ENCODE results near the gene PLA2G4B. TPM values are rescaled to one million over a fixed set of nuclear protein-coding genes. Genes with fewer than 3 reads are reported as not detected.

PLA2G4B gene
- total and polyA plus RNA-seq, 2 donors (not counting 1 experiment from before 2014, with no cell fraction given): 22.6 to 33.2 TPM

DNA sequence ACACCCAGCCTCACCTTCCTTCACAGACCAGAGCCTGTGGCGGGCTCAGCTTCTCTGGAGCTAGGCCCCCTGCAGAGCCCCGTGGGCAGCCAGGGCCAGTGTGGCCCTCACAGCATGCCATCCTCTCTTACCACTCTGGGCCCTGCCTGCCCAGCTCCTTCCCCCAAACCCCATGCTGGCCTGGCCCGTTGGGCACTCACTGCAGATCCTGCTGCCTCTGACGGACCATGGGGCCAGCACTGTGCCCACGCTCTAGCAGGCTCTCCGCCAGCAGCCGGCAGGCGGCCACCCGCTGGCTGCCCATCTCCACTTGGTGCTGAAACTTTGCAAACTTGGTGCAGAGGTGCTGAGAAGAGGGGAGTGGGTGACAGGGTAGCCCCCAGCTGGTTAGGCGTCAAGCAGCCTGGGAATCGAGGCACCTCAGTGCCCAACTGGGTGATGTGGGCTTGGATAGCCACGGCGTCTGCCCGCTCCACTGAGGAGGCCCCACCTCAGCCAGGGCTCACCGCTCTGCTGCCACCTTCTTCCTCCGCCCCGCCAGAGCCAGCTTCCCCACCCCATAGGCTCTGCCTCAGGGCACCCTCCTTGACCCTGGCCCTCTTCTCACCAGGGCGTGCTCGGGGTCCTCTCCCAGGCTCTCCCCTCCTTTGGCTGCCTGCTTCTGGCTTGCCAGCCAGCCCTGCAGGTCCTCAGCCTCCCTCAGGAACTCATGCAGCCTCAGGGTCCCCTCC, 32.7 kb downstream of the PLA2G4B start:
- Mint-ChIP-seq H3K4me1 (peaks cover 7% of the 10 kb centered on the region), H3K27me3 (peaks cover 10% of the 10 kb centered on the region), H3K4me3 (no peak overlapping the region), H3K9me3 (ENCODE audit: insufficient read depth) (no peaks in the 10 kb centered on the region), H3K27ac (no peak overlapping the region)
- TF ChIP-seq EZH2 (IDR thresholded peaks at IDR 0.05; ENCODE audit: borderline replicate concordance, insufficient read depth, low read depth, low read length, poor library complexity, severe bottlenecking): no peak
- TF ChIP-seq, protein P1, sequence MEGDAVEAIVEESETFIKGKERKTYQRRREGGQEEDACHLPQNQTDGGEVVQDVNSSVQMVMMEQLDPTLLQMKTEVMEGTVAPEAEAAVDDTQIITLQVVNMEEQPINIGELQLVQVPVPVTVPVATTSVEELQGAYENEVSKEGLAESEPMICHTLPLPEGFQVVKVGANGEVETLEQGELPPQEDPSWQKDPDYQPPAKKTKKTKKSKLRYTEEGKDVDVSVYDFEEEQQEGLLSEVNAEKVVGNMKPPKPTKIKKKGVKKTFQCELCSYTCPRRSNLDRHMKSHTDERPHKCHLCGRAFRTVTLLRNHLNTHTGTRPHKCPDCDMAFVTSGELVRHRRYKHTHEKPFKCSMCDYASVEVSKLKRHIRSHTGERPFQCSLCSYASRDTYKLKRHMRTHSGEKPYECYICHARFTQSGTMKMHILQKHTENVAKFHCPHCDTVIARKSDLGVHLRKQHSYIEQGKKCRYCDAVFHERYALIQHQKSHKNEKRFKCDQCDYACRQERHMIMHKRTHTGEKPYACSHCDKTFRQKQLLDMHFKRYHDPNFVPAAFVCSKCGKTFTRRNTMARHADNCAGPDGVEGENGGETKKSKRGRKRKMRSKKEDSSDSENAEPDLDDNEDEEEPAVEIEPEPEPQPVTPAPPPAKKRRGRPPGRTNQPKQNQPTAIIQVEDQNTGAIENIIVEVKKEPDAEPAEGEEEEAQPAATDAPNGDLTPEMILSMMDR (IDR thresholded peaks at IDR 0.05): no peak
- H3K9me3 ChIP-seq (ENCODE audit: control extremely low read depth in 1 of 3, control insufficient read depth in 2 of 3, insufficient read depth in 1 of 3, low read length in 2 of 3): no peaks in the 10 kb centered on the region
- H3K9ac ChIP-seq (ENCODE audit: low read length): no peak overlapping the region
- no peak for ATAC-seq (ENCODE audit: low read depth)
- POLR2A ChIA-PET: no interaction called here
- no peak overlapping the region for H2AFZ ChIP-seq (ENCODE audit: insufficient read depth, low read depth, low read length, poor library complexity, severe bottlenecking)
- WGBS (ENCODE audit: insufficient coverage): 85% methylated on average over 19 of the region's 19 CpGs
- no peak overlapping the region for H3K4me2 ChIP-seq (replicated peaks; ENCODE audit: low read depth, low read length, poor library complexity, severe bottlenecking)
- intact Hi-C loops (cut with micrococcal nuclease): no loop called here
- peaks cover 0 to 7% of the 10 kb centered on the region in 2 donors for H3K4me1 ChIP-seq (ENCODE audit: control insufficient read depth in 2 of 2, insufficient read depth in 2 of 2, low read length in 2 of 2)
- no peaks in the 10 kb centered on the region for H4K20me1 ChIP-seq (ENCODE audit: control insufficient read depth, insufficient read depth, low read length, poor library complexity, severe bottlenecking)
- peaks cover 0 to 5% (median 0%) of the 10 kb centered on the region in 4 experiments for H3K27me3 ChIP-seq (replicated peaks in 1 of 4; ENCODE audit: control extremely low read depth in 1 of 4, control insufficient read depth in 3 of 4, insufficient read depth in 4 of 4, low read length in 3 of 4)
- DNase-seq: no peak
- H3K79me2 ChIP-seq (ENCODE audit: control insufficient read depth, insufficient read depth, low read length): no peaks in the 10 kb centered on the region
- no peaks in the 10 kb centered on the region for H3K36me3 ChIP-seq (replicated peaks in 1 of 2; ENCODE audit: control extremely low read depth in 1 of 2, control insufficient read depth in 1 of 2, extremely low read depth in 1 of 2, insufficient read depth in 2 of 2, low read length in 1 of 2)
- H3K27ac ChIP-seq (ENCODE audit: low read length in 2 of 2): no peak overlapping the region
- H3K4me3 ChIP-seq (ENCODE audit: control extremely low read depth in 1 of 5, extremely low read depth in 1 of 5, insufficient read depth in 1 of 5, low read depth in 2 of 5, low read length in 4 of 5): no peak overlapping the region
- CTCF ChIA-PET: no interaction called here

DNA sequence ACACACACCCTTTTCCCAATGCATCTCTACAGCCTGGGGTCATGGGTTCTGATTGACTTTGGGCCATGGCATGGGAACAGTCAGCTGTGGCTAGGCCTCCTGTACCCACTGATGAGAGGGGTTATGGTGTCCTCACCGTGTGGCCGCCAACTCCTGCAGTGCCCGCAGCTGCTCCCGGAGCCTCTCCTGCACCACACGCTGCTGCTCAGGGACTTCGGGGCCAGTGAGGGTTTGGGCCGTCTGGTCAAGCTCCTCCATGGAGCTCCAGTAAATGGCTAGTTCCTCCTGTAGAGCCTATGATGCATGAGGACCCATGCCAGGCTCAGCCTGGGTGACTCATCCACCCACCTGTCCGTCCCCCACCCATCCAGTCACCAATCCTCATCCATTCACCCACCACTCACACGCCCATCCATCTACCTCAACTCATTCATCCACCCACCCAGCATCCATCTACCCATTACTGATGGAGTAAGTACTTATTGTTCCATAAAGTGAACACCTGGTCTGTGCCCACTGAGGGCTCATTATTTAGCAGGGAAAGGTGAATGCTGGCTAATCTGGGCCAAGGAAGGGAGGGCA, 33.6 kb downstream of the PLA2G4B start:
- Mint-ChIP-seq H3K27ac (no peak overlapping the region), H3K4me1 (peaks cover 7% of the 10 kb centered on the region), H3K9me3 (ENCODE audit: insufficient read depth) (no peaks in the 10 kb centered on the region), H3K27me3 (peaks cover 10% of the 10 kb centered on the region), H3K4me3 (no peak overlapping the region)
- Histone ChIP-seq H3K4me1 (ENCODE audit: control insufficient read depth in 2 of 2, insufficient read depth in 2 of 2, low read length in 2 of 2) (peaks cover 0 to 9% of the 10 kb centered on the region in 2 donors), H3K4me3 (ENCODE audit: control extremely low read depth in 1 of 5, extremely low read depth in 1 of 5, insufficient read depth in 1 of 5, low read depth in 2 of 5, low read length in 4 of 5) (no peak overlapping the region), H3K4me2 (replicated peaks; ENCODE audit: low read depth, low read length, poor library complexity, severe bottlenecking) (no peak overlapping the region), H3K27ac (ENCODE audit: low read length in 2 of 2) (no peak overlapping the region), H2AFZ (ENCODE audit: insufficient read depth, low read depth, low read length, poor library complexity, severe bottlenecking) (no peak overlapping the region), H3K36me3 (replicated peaks in 1 of 2; ENCODE audit: control extremely low read depth in 1 of 2, control insufficient read depth in 1 of 2, extremely low read depth in 1 of 2, insufficient read depth in 2 of 2, low read length in 1 of 2) (no peaks in the 10 kb centered on the region), H3K9ac (ENCODE audit: low read length) (no peak overlapping the region), H3K9me3 (ENCODE audit: control extremely low read depth in 1 of 3, control insufficient read depth in 2 of 3, insufficient read depth in 1 of 3, low read length in 2 of 3) (no peaks in the 10 kb centered on the region), H3K27me3 (replicated peaks in 1 of 4; ENCODE audit: control extremely low read depth in 1 of 4, control insufficient read depth in 3 of 4, insufficient read depth in 4 of 4, low read length in 3 of 4) (peaks cover 0 to 5% (median 0%) of the 10 kb centered on the region in 4 experiments), H4K20me1 (ENCODE audit: control insufficient read depth, insufficient read depth, low read length, poor library complexity, severe bottlenecking) (no peaks in the 10 kb centered on the region), H3K79me2 (ENCODE audit: control insufficient read depth, insufficient read depth, low read length) (no peaks in the 10 kb centered on the region)
- ChIA-PET CTCF (no interaction called here), POLR2A (no interaction called here)
- no peak for DNase-seq
- no peak for ATAC-seq (ENCODE audit: low read depth)
- intact Hi-C loops (cut with micrococcal nuclease): no loop called here
- TF ChIP-seq, protein P1 (IDR thresholded peaks at IDR 0.05): no peak
- TF ChIP-seq EZH2 (IDR thresholded peaks at IDR 0.05; ENCODE audit: borderline replicate concordance, insufficient read depth, low read depth, low read length, poor library complexity, severe bottlenecking): no peak
- 92% methylated on average over 8 of the region's 9 CpGs for WGBS (ENCODE audit: insufficient coverage)
